Colonic mucosa (tissue), 4 donors: Measurements from ENCODE around the gene FASTKD1. TPM values are rescaled to one million over a fixed set of nuclear protein-coding genes. Genes with fewer than 3 reads are reported as not detected.

ENCODE experiments used
- DNase-seq: peaks from one replicate; pipeline ENCODE4 v3.0.0-alpha.2; 2020
- H3K27ac ChIP-seq: fragments of 200-600 bp; one replicate; pipeline ENCODE4 v1.8.0; 2021
- H3K27me3 ChIP-seq: fragments of 200-600 bp; one replicate; pipeline ENCODE4 v1.8.0; 2021
- H3K36me3 ChIP-seq: fragments of 200-600 bp; one replicate; pipeline ENCODE4 v1.8.0; 2021
- H3K4me1 ChIP-seq: fragments of 200-600 bp; one replicate; pipeline ENCODE4 v1.8.0; 2021; ENCODE audit warnings: mild to moderate bottlenecking
- H3K4me3 ChIP-seq: fragments of 200-600 bp; one replicate; pipeline ENCODE4 v1.8.0; 2021
- H3K9ac ChIP-seq, 2 donors: one replicate each; pipeline ENCODE4 v1.7.0; 2013; ENCODE audit warnings: control low read depth in 2 of 2, low read depth in 2 of 2, low read length in 2 of 2
- H3K9me3 ChIP-seq: fragments of 200-600 bp; one replicate; pipeline ENCODE4 v1.8.0; 2021
- CTCF ChIP-seq: fragments of 200-600 bp; IDR thresholded peaks from one replicate; pipeline ENCODE4 v1.8.0; 2022; ENCODE audit warnings: antibody characterized with exemption, mild to moderate bottlenecking
- intact Hi-C: fragments of 100-400 bp; cut with DNase I; formaldehyde crosslinking; loops from one replicate; pipeline ENCODE4 v1.14.1; 2022
- total RNA-seq, 2 donors: library from RNA; stranded (reverse); fragmentation: NEBNext Ultra II Directional in 1 of 2; extraction: Animal tissue kit (Norgen Biotek cat#: 25700) in 1 of 2; gene quantifications; one replicate each; pipeline ENCODE4 v1.2.1, GENCODE V29; 2021
- donor health status: healthy.
- donor health status: DM: no; HTN: no; CAD: no.
- donor health status: DM: no; HTN: no; CAD: no.

The FASTKD1 gene
- total RNA-seq, 2 donors from 2014 or later, result 46.7 to 65.2 TPM

DNA sequence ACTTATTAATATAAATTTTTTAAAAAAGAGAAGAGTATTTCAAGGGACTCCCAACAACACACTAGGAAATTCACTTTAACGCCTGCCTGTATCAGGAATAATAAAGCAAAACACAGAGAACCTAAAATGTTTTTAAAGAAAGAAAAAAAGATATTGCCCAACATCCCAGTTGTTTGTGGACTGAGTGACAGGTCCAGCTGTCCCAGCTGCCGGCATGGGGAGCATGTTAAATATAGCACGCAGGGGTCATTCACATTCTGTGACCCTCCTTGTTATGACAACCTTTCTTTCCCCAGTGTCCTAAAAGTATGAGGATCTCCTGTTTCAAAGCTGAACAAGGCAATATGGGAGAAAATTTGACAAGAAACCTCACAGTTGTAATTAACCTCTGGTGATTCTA, 59.7 kb downstream of the FASTKD1 start:
- no peak overlapping the region for H3K27ac ChIP-seq
- H3K4me3 ChIP-seq, result no peak overlapping the region
- no peak for DNase-seq
- no peaks in the 10 kb centered on the region for H3K36me3 ChIP-seq
- no peaks in the 10 kb centered on the region for H3K4me1 ChIP-seq
- intact Hi-C loops, result no loop called here
- H3K9ac ChIP-seq, result no peak overlapping the region
- TF ChIP-seq CTCF, result no peak
- no peaks in the 10 kb centered on the region for H3K27me3 ChIP-seq
- H3K9me3 ChIP-seq, result no peaks in the 10 kb centered on the region

DNA sequence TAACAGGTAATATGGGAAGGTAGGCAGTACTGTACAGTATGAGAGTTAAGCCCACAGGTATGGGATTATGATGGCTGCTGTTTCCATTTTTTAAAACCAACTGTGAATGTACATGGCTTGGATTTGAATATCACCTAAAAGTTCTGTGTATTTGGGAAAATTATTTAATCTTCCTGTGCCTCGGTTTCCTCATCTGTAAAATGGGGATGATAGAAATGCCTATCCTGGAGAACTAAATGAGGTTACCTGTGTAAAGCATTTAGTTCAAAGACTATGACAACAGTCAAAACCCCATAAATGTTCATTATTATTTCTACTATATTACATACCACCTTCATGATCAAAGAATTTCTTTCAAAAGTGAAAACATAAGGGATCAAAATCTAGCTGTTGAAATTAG, 60.6 kb downstream of the FASTKD1 start:
- H3K4me1 ChIP-seq, result no peaks in the 10 kb centered on the region
- no peaks in the 10 kb centered on the region for H3K9me3 ChIP-seq
- DNase-seq, result no peak
- H3K27ac ChIP-seq, result no peak overlapping the region
- no peak overlapping the region for H3K9ac ChIP-seq
- no peaks in the 10 kb centered on the region for H3K36me3 ChIP-seq
- H3K27me3 ChIP-seq, result no peaks in the 10 kb centered on the region
- intact Hi-C loops, result no loop called here
- no peak overlapping the region for H3K4me3 ChIP-seq
- TF ChIP-seq CTCF, result no peak

- Histone ChIP-seq H3K36me3 (no peaks in the 10 kb centered on the region), H3K27me3 (no peaks in the 10 kb centered on the region), H3K9me3 (no peaks in the 10 kb centered on the region), H3K9ac (no peak overlapping the region), H3K4me3 (no peak overlapping the region), H3K4me1 (no peaks in the 10 kb centered on the region), H3K27ac (no peak overlapping the region)
- no peak for DNase-seq
- TF ChIP-seq CTCF, result no peak
- intact Hi-C loops, result no loop called here
Measured at GRCh38 chr2:169512525-169512924, 61.1 kb downstream of the FASTKD1 start.

DNA sequence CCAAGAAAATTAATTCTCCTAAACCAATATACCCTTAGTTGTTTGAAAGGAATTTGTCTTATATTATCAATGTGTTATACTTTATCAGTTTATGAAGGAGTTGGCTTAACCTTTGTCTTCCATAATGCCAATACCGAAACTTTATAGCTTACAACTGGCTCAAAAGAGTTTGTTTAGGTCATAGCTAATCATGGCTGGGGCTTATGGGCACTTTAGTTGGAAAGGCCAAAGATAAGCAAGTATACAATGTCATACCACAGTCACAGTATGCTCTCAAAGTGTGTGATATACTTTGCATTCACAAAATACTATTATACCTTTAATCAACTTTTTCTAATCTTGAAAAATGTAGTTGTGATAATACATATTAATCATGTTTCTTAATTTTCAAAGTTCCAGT, 61.8 kb downstream of the FASTKD1 start:
- H3K27me3 ChIP-seq, result no peaks in the 10 kb centered on the region
- intact Hi-C loops, result no loop called here
- H3K4me1 ChIP-seq, result no peaks in the 10 kb centered on the region
- no peaks in the 10 kb centered on the region for H3K9me3 ChIP-seq
- H3K36me3 ChIP-seq, result no peaks in the 10 kb centered on the region
- H3K4me3 ChIP-seq, result no peak overlapping the region
- no peak overlapping the region for H3K9ac ChIP-seq
- TF ChIP-seq CTCF, result no peak
- H3K27ac ChIP-seq, result no peak overlapping the region
- DNase-seq, result no peak

- Histone ChIP-seq H3K36me3 (no peaks in the 10 kb centered on the region), H3K9ac (no peak overlapping the region), H3K27ac (no peak overlapping the region), H3K4me3 (no peak overlapping the region), H3K27me3 (no peaks in the 10 kb centered on the region), H3K4me1 (no peaks in the 10 kb centered on the region), H3K9me3 (no peaks in the 10 kb centered on the region)
- no peak for DNase-seq
- no peak for TF ChIP-seq CTCF
- intact Hi-C loops, result no loop called here
Measured at GRCh38 chr2:169510496-169510895, 63.2 kb downstream of the FASTKD1 start.

GRCh38 chr2:169509955-169510354, 63.7 kb downstream of the FASTKD1 start:
- Histone ChIP-seq H3K27ac (no peak overlapping the region), H3K9me3 (no peaks in the 10 kb centered on the region), H3K4me3 (no peak overlapping the region), H3K9ac (no peak overlapping the region), H3K27me3 (no peaks in the 10 kb centered on the region), H3K36me3 (no peaks in the 10 kb centered on the region), H3K4me1 (no peaks in the 10 kb centered on the region)
- no peak for TF ChIP-seq CTCF
- no peak for DNase-seq
- intact Hi-C loops, result no loop called here
